ENCODE measurements around the gene ZIC2.

The ZIC2 gene

DNA sequence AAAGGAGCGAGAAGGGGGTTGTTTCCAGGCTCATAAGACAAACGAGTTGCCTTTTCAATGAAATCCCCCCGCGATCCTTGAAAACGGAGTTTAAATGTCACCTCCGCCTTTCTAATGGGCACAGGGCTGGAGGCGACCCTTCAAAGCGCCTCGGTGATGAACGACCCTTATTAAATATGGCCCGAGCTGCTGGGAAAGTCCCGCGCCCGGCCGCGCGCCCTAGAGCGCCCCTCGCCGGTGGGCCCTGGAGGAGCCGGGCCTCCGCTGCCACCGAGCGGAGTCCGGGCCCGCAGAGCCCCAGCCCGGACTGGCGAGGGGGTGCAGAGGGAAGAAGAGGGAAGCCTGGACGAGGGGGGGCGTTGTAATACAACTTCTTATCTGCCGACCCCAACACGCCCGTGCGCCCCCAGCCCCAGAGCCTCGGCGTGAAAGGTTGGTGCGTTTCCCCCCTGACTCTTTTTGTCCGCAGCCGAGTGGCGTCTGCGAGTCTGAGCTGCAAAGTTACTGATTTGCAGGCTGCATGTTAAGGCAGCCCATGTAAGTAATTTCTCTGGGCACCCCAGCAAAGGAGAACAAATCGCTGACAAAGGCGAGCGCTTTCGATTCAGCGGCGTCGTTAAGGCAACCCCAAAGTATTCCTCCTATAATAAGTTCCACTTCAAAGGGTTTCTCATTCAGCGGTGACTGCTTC is 21.9 kb upstream of the ZIC2 start:
- no peak for DNase-seq (ENCODE audit: low read depth in 1 of 2, low spot score in 1 of 2)

DNA sequence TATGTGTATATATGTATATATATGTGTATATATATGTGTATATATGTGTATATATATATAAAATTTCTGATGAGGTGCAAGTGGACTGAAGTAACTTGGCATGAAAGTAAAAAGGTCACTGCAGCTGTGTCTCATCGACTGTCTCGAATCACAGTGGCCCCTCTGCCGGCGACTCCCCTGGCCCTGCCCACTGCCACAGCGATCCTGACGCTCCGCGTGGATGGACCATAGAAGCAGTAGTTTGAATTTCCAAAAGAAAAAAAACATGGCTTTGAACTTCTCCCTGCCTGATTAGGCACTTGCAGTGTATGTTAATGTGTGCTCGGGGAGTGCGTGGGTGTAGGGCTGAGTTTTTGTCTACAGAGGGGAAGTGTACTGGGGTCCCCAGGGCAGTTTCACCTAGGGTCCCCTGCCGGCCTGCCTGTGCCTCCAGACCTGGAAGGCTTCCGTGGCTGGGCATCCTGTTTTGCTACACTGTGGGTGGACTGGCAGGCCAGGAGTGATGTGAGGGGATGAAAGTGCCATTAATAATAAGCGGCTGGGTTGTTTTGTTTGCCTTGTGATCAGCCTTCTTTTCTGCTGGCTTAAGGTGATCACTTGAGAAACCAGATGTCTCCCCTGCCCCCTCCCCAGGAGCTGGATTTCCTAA is 20.8 kb upstream of the ZIC2 start:
- no peak for DNase-seq (ENCODE audit: low read depth in 1 of 2, low spot score in 1 of 2)

DNA sequence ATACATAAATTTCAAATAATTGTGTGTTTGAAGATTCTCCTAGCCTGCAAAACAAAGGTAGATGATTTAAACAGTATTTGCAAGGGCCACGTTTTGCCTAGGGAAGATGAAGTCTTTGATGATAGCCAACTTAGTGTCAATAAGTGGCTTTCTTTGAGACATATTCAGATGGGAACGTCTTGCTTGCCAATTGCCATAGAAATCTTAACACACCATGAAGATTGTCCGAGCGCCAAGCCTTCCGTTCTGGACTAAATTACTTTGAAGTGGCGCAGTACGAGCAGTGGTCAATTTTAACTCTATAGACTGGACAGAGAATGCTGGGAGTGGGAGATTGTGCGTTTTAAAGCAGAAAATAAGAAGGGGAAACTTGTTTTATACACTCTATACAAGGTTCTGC is 19.9 kb upstream of the ZIC2 start:
- no peak for DNase-seq (ENCODE audit: low read depth in 1 of 2, low spot score in 1 of 2)

DNA sequence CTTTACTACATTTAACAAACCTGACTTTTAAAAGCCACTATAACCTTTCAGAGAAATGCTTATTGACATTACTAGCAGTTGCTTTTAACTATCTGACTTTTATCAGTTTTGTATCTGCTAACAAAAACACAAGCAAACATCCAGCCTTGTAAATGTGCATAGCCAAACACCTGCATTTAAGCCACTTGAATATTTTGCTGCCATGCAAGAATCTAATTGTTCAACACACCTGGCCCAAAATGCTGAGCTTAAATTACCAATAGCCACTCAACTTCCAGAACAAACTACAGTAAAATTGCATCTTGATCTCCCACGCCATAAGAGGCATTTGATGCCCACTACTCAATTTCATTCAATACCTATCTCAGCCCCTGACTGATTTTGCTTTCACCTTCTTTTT is 19.3 kb upstream of the ZIC2 start:
- DNase-seq (ENCODE audit: low read depth in 1 of 2, low spot score in 1 of 2) = no peak

DNA sequence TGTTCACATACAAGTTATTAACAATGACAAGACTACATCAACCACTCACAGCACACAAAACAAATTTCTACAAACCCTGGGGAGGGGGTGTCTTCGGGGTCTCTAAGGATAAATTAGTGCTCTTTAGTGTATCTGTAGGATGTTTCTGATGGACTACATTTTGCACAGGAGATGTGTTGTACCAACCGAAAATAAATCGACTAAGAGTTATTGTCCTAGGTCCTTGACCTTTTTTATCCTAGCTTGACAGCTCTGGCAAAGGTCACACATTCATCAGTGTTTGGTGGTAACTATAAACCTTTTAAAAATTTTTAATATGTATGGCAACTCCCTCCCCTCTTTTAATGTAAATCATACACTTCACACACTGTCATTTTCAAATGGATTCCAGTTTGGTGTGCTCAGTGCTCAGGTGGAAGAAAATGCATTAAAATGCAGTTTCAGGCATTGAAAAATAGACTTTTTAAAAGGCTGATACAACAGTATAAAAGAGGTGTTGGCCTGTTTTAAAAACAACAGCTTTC is 17.7 kb upstream of the ZIC2 start:
- no peak for DNase-seq (ENCODE audit: low read depth in 1 of 2, low spot score in 1 of 2)

DNA sequence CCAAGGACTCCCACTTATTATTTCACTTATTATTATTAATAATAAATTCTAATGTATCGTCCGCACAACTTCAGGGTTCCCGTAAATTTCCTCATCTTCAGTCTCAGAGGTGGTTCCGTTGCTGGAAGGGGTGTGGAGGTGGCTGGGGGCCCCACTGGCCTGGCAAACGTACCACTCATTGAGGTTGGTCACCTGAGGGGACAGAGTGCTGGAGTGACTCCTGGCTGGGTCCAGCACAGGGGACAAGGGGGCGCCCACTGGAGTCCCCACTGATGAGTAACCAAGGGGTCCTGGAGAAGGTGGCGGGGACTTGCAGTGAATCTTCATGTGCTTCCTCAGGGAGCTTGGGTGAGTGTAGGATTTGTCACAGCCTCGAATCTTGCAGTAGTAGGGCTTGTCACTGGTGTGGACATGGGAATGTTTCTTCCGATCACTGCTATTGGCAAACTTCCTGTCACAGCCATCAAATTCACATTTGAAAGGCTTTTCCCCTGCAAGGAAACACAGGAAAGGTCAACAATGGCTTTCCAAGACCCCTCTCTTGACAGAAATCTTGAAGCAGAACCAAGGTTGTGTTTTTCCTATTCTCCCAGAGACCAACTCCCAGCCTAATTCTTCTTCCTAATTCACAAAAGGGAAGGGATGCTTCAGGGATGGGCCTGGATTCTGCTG is 16.1 kb upstream of the ZIC2 start:
- DNase-seq (ENCODE audit: low read depth in 1 of 2, low spot score in 1 of 2) = no peak

DNA sequence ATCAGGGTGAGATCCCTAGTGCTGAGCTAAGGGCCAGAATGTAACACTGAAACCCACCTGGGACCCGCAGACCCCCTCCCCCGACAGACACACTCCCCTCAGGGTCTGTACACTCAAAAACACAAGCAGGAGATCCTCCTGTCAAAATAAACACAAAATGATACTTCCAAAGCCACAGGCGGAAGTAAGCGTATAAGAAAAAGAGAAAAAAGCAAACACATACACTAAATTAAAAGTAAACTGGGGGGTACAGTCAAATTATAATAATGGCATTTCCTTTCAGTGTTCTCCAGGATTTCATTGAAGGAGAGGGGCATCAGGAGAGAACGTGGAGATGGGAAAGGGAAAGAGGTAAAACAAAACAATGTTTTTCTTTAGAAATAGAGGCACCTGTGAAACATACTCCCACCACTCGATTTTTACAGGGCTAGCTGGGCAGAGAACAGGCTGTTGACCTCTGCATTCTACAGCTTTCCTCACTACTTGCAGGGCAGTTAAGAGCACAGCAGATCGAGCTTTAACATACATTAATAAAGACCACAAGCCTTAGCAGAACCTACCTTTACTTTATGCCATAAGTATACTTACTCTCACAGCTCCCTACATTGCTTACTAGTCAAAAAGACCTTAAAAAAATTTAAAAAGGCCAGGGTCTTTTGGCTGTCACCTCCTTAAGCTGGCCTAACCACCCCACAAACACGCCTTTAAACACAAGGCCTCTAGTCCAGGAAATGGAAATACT is 15.3 kb upstream of the ZIC2 start:
- no peak for DNase-seq (ENCODE audit: low read depth in 1 of 2, low spot score in 1 of 2)

DNA sequence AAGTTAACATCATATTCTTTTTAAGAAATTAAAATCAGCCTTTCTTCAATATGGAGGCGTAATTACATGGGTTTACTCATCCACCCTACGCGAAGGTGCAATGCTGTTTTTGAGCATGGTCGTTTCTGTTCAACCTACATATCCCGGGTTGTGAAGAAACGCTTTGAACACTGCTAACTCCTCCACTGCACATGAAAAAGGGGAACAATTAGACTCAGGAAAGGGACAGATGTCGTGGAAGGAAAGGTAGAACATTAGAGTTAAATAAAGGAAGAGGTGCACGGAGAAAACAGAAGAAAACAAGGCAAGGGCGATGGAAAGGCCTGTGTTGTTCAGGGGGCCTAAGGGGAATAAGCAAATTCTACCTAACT is 14.1 kb upstream of the ZIC2 start:
- no peak for DNase-seq (ENCODE audit: low read depth in 1 of 2, low spot score in 1 of 2)

DNA sequence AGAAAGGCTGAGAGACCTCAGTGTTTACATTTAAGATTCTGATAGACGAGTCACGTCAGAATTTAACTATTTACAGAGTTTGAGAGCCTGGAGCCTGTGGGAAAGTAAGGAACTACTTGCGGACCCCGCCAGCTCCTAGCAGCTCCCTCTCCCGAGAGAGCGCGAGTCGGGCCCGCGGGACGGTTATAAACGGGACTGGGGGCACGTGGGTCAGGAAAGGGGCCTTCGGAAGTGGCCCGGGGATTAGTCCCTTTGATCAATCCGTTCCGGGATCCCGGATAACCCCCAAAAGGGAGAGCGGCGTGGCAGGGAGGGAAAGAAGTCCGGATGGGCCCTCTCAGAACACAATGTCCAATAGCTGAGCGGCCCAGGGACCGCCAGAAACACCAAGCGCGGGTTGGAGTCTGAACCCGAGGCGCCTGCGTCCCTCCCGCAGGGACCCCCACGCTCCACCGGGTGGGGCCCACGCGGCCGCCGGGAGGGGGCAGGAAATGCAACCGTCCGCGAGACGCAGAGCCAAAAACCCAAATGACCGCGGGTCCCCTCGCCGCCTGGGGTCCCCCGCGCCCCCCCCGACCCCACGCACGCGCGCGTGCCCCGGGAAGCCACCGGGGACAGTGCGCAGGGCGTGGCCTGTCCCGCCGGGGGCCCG is 13.6 kb upstream of the ZIC2 start:
- DNase-seq (ENCODE audit: low read depth in 1 of 2, low spot score in 1 of 2) = no peak

DNA sequence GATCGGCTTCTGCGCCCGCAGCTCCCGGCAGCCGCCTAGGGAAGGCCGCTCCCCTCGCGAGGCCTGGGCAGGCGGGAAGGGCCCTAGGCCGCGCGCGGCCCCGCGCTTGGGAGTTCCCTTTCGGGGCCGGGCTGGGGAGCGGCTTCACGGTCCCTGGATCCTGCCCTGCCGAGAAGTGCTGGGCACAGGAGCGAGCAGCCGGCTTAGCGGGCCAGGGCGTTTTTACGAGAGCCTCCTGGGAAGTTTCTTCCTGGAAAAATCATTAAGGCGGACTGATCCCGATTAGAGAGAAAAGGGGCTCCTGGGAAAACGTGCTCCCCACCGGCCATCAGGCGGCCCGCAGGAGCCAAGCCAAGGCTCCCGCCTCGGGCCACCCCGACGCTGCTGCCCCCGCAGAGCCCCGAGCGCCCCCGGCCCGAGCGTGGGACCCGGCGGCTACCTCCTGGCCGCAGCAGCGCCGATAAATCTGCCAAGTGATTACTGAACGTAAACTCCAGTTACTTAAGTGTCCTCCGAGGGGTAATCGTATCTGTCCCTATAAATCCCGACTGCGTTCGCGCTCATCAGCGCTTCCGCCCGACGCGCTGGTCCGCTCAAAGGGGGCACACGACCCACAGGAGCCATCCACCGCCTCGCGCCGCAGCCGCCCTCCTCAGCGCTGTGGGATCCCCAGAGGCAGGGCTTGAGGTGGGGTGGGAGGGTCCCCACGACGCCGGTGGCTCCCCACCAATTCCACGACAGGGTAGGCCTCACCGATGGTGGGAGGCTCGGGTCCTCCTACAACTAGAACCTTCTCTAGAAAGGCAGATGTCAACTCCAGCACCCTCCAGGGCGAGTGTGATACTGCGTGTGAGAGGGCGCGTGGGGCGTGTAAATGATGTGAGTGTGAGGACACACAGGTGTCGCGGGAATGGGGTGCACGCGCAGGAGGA is 12.8 kb upstream of the ZIC2 start:
- DNase-seq (ENCODE audit: low read depth in 1 of 2, low spot score in 1 of 2) = no peak

DNA sequence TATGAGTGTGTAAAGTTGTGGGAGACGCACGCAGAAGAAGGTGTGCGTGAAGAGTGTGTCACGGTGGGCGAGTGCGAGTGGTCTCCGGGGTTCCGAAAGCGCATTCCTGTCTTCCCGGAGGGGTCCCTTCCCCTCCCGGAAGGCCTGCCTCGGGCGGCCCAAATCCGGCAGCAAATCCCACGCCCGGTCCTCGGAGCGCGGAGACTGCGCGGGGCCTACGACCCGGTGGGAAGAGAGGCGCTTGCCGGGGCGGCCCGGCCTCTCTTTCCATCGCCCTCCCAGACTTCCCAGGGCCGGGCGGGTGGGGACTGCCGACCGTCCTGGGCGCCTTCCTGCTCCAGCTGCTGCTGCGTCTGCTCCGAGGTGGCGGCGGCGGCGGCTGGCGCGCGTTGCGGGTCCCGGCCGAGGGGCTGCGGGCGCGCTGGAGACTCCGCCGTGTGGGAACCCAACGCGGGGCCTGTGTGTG is 12.1 kb upstream of the ZIC2 start:
- DNase-seq (ENCODE audit: low read depth in 1 of 2, low spot score in 1 of 2) = no peak

DNA sequence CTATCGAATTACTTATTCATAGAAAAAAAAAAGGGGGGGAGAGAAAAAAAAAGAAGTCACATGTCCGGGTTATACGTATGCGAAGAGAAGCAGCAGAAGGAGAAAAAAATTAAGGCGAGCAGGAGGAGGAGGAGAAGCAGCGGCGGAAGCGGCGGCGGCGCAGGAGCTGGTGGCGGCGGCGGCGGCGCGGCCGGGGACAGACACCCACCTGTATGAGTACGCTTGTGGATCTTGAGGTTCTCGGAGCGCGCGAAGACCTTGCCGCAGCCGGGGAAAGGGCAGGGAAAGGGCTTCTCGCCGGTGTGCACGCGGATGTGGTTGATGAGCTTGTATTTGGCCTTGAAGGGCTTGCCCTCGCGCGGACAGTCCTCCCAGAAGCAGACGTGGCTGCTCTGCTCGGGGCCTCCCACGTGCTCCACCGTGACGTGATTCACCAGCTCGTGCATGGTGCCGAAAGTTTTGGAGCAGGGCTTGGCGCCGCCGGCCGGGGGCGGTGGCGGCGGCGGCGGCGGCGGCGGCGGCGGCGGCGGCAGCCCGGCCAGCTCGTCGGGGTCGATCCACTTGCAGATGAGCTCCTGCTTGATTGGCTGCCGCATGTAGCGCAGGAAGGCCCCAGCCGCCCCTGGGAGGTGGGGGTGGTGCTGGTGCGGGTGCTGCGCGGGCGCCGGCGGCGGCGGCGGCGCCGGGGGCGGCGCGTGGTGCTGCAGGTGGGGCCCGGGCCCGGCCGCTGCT is 11.5 kb upstream of the ZIC2 start:
- DNase-seq (ENCODE audit: low read depth in 1 of 2, low spot score in 1 of 2) = no peak

DNA sequence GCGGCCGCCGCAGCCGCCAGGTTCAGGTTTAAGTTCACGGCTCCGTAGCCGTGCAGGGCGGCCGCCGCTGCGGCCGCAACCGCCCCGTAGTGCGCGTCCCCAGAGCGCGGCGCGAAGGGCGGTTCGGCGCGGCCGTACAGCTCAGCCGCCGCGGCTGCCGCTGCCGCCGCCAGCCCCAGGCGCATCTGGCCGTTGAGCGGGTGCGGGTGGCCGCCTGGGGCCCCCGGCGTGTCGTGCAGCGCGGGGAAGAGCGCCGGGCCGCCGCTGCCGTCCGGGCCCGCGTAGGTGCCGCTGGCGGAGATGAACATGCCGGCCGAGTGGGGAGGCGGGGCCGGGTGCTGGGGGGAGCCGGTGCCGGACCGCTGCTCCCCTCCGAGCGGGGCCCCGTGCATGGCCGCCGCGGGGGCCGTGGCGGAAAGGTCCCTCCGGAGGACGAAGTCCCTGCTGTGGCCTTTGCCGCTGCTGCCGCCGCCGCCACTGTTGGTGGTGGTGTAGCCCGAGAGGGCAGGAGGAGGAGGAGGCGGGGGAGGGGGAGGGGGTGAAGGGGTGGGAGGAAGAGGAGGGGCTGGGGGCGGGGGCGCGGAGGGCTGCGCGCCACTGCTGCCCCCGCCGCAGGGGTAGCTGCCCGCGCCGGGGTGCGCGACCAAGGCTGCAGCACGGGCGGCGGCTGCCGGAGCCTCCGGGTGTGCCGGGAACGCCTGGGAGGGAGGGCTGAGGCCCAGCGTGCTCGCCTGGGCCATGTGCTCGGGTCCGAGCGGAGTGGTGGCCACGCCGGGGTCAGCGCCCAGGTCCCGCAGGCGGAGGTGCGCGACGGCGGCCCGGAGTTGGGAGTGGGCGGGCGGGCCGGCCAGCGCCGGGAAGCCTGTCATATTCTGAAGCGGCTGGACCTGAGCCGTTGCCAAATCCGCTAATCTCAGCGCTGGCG is 10.7 kb upstream of the ZIC2 start:
- no peak for DNase-seq (ENCODE audit: low read depth in 1 of 2, low spot score in 1 of 2)

DNA sequence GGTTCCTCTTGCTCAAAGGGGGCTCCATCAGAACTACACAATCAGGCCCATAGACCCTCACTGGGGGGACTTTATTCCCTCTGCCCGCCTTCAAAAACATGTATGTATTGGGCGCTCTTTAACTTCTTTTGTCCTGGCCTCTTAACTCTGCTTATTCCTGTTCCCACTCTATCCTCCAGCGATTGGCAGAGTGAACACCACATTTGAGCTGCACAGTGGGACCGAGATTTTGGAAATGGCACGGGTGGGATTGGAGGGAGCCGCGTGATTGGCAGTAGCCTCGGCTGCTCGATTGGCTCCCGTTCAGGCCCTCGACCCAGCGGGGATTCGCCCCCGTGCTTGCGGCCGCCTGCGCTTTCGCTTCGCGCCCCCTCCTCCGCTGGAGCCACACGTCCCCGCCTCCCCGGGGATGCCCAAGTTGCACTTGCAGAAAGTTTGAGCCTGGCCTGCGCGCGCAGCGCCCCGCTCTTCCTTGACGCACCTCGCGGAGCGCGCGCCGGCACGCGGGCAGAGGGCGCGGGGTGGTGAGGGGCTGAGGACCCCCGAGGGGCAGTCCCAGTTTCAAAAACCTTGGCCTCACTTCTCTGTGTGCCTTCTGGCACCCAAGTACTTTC is 9.9 kb upstream of the ZIC2 start, which contains the start of gene ZIC5:
ZIC5 (minus strand) TSS at position 192 of the 614 bp plus-strand sequence; CDS start at position 28, 164 bp downstream.
- DNase-seq (ENCODE audit: low read depth in 1 of 2, low spot score in 1 of 2) = no peak

DNA sequence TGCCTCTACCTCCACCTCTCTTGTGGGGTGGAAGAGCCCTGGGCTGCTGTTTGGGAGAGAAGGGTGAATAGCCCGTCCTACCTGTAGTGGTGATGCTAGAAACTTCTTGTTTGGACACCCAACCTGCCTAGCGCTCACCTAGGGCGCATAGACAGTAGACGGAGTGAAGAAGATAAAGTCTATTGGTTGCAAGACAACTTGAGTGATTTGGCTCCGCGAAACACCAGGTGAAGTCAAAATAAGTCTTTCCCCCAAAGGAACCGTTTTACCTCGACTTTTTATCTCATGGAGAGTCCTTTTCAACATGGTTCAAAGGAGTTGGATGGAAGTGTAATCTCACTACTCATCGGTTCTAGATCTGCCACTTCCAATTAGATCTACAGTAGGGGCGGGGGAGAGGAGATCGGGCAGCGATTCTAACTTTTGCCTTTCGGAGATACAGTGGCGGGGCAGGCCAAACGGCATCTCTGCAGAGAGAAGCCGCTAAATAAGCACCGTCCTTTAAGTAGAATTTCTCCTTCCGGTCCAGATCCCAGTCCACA is 9.3 kb upstream of the ZIC2 start:
- no peak for DNase-seq (ENCODE audit: low read depth in 1 of 2, low spot score in 1 of 2)

DNA sequence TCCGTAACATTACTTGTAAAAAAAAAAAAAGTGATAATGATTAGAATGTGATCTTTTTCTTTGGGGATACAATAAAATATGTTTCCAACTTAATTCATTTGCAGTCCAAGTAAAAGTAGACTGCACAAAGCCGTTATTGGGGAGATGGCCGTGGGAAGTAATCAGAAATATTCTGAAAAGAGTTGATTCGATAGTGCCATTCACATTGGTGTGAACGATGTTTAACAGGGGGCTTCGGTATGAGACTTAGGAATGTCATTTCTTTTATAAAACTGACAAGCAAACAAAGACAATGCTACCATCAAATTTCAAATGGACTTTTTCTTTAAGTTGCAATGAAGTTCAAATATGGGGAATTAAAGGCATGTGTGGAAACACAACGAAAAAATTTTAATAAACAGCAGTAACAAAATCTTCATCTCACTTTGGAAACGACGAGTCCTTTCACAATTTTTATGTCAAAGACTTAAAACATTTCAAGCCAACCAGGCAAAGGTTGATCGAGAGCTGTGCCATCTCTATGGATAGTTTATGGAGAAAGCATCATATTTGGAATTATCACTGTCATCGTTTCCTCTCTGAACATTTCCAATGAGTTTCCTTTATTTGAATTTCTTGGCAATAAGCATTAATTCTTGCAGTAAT is 8.3 kb upstream of the ZIC2 start:
- no peak for DNase-seq (ENCODE audit: low read depth in 1 of 2, low spot score in 1 of 2)

DNA sequence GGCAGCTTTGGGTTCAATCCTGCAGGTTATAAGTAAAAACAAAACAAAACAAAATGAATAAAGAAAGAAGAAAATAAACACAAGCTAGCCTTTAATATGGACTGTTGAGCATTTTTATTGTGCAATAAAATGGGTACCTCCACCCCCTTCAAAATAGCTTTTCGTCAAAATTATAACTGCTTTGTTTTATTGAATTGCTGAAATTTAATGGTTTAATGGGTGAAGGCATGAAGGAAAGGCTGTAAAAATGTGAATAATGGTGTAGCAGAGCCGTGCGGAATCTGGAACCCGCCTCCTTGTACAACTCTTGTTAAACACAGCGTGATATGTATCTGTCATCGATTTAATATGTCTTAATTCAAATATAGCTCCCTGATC is 7.8 kb upstream of the ZIC2 start:
- no peak for DNase-seq (ENCODE audit: low read depth in 1 of 2, low spot score in 1 of 2)
